Brain microvascular endothelial cell (primary cell): ENCODE measurements around the gene CFAP206.

ENCODE experiments used
- DNase-seq: peaks from one replicate; pipeline ENCODE4 v3.0.0-alpha.2; 2020
- H3K27ac ChIP-seq: fragments of 250-450 bp; sonication (Bioruptor Pico); 2 replicates; pipeline ENCODE4 v1.5.1; 2020; ENCODE audit warnings: mild to moderate bottlenecking, moderate library complexity
- H3K27me3 ChIP-seq: fragments of 250-450 bp; sonication (Bioruptor Pico); replicated peaks from 2 replicates; pipeline ENCODE4 v1.5.1; 2020; ENCODE audit warnings: mild to moderate bottlenecking
- H3K36me3 ChIP-seq: fragments of 250-450 bp; sonication (Bioruptor Pico); replicated peaks from 2 replicates; pipeline ENCODE4 v1.5.1; 2020; ENCODE audit warnings: mild to moderate bottlenecking
- H3K4me3 ChIP-seq: 2 replicates; pipeline ENCODE4 v1.5.1; 2011; ENCODE audit warnings: low read depth, mild to moderate bottlenecking, control low read depth, low read length, moderate library complexity
- in situ Hi-C: cut with HindIII; loops from 2 replicates; pipeline ENCODE4 v1.10.0; 2017; ENCODE audit warnings: low sequenced_read_pairs, low pct_ligation_motif_present
- TF ChIP-seq, protein P1 (sequence below): IDR thresholded peaks from 2 replicates; pipeline ENCODE4 v1.5.1; 2011; ENCODE audit warnings: low read depth, mild to moderate bottlenecking, moderate library complexity, low read length, control low read depth, inconsistent platforms; ENCODE audit errors: missing control alignments

The CFAP206 gene

DNA sequence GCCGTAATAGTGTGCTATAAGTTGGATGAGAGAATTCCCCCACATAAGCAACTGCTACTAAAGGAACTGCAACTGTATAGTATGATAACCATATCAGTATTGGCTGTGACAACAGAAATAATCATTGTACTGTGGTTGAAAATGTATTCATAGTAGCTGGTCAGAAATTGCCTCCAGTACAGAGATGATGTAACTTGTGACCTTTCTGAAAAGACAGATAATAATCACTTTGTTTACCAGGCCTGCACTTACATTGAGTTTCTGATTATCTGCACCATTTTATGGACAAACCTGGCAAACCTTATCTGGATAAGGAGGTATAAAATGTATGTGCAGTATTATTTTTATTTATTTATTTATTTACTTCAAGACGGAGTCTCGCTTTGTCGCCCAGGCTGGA, 19.0 kb downstream of the CFAP206 start:
- no peak for DNase-seq
- in situ Hi-C loops: no loop called here
- TF ChIP-seq, protein P1, sequence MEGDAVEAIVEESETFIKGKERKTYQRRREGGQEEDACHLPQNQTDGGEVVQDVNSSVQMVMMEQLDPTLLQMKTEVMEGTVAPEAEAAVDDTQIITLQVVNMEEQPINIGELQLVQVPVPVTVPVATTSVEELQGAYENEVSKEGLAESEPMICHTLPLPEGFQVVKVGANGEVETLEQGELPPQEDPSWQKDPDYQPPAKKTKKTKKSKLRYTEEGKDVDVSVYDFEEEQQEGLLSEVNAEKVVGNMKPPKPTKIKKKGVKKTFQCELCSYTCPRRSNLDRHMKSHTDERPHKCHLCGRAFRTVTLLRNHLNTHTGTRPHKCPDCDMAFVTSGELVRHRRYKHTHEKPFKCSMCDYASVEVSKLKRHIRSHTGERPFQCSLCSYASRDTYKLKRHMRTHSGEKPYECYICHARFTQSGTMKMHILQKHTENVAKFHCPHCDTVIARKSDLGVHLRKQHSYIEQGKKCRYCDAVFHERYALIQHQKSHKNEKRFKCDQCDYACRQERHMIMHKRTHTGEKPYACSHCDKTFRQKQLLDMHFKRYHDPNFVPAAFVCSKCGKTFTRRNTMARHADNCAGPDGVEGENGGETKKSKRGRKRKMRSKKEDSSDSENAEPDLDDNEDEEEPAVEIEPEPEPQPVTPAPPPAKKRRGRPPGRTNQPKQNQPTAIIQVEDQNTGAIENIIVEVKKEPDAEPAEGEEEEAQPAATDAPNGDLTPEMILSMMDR: no peak
- Histone ChIP-seq H3K36me3 (no peaks in the 10 kb centered on the region), H3K27ac (no peak overlapping the region), H3K4me3 (no peak overlapping the region), H3K27me3 (no peaks in the 10 kb centered on the region)

DNA sequence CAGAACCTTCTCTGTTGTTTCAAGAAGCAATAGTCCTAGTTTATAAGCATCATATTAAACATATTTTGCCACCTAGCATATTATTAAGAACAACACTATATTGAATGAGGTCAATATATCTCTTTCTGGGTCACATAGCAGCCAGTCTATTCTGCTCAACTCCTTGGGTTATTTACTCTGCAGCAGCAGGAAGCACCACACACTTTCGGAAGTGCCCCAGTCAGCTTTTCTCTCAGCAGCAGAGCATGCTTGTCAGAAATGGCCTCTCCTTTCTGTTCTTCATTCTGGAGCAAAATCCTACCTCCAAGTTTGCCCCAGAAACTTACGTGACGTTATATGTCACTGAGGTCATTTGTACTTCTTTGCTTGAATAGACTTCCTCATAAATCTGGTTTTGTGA, 22.7 kb downstream of the CFAP206 start:
- in situ Hi-C loops: no loop called here
- DNase-seq: no peak
- no peak overlapping the region for H3K27ac ChIP-seq

DNA sequence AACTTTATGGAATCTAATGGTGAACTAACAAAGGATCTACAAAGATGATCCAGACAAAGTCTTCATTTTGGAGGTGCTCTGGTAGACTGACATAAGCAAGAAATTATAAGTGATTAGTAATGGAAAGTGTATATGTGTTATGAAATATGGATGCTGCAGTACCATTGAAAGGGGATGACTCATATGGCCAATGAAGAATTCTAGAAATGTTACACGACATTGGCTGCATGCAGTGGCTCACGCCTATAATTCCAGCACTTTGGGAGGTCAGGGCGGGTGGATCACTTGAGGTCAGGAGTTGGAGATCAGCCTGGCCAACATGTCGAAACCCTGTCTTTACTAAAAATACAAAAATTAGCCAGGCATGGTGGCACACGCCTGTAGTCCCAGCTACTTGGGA, 23.5 kb downstream of the CFAP206 start:
- DNase-seq: peak; percentile 4
- no peaks in the 10 kb centered on the region for H3K27me3 ChIP-seq
- in situ Hi-C loops: no loop called here
- H3K36me3 ChIP-seq: no peaks in the 10 kb centered on the region
- H3K27ac ChIP-seq: no peak overlapping the region
- no peak overlapping the region for H3K4me3 ChIP-seq
- TF ChIP-seq, protein P1: no peak

More for the DNA sequence above, 22.7 kb downstream of the CFAP206 start:
- TF ChIP-seq, protein P1: no peak
- H3K27me3 ChIP-seq: no peaks in the 10 kb centered on the region
- no peaks in the 10 kb centered on the region for H3K36me3 ChIP-seq
- no peak overlapping the region for H3K4me3 ChIP-seq

DNA sequence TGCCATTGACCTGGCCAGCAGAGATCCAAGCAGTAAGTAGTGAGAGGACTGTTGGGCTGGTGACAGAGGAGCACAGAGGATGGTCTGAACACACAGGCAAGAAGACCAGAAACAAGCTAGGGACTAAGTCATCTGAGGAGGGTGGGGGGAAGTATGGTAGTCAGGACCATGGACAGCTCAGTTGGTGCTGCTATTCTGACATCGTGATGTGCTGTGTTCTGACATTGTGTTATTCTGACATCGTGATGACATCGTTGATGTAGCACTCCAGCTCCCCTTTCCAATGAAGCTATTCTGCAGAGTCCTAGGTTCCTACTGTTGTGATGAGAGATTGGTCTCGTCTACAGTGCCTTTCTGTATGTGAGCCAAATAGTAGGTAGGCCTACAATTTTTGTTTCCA, 28.7 kb downstream of the CFAP206 start:
- TF ChIP-seq, protein P1: no peak

DNA sequence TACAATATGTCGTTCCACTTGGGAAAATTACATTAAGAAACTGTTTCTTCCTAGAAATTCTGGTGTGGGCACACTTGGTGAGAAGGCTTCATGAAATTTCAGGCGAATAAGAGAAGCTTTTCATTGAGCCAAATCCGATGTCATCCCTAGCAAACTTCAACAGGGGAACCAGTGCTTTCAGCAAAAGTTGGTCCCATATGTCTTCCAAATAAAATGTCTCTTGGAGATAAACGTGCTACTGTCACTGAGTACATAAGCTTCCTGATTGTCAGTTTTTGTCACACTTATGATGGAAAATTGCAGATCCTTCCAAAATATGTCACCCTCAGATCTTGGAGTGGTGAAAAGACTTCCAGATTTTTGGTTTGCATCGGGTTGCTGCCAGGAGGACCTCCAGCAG, 33.9 kb downstream of the CFAP206 start:
- TF ChIP-seq, protein P1: no peak

More for the DNA sequence above, 28.7 kb downstream of the CFAP206 start:
- DNase-seq: peak; percentile 72
- no peak overlapping the region for H3K27ac ChIP-seq
- in situ Hi-C loops: no loop called here
- H3K4me3 ChIP-seq: no peak overlapping the region
- H3K27me3 ChIP-seq: no peaks in the 10 kb centered on the region
- H3K36me3 ChIP-seq: no peaks in the 10 kb centered on the region

DNA sequence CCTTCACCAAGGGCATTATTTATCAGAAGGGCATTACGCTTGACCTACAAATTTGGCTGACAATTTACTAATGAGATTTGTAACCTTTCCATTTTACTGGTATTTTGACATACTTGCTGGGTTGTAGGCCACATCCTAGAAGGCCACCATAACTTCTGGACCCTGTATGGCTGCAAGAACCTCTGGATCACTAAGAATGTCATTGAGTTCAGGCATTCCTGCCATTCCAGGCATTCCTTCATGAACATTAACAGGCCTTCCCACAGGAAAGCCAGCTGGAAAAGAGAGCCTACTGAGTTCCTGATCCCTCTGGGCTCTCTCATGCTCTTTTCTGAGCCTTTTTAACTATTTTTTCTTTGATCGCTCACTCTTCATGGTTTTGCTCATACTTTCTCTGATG, 36.6 kb downstream of the CFAP206 start:
- Histone ChIP-seq H3K36me3 (no peaks in the 10 kb centered on the region), H3K27me3 (no peaks in the 10 kb centered on the region), H3K27ac (no peak overlapping the region), H3K4me3 (no peak overlapping the region)
- no peak for DNase-seq
- in situ Hi-C loops: no loop called here
- TF ChIP-seq, protein P1: no peak

More for the DNA sequence above, 33.9 kb downstream of the CFAP206 start:
- Histone ChIP-seq H3K36me3 (no peaks in the 10 kb centered on the region), H3K27ac (no peak overlapping the region), H3K27me3 (no peaks in the 10 kb centered on the region), H3K4me3 (no peak overlapping the region)
- DNase-seq: no peak
- in situ Hi-C loops: no loop called here
